Keratinocyte (primary cell): Measurements from ENCODE around the gene PTCH2. TPM values are rescaled to one million over a fixed set of nuclear protein-coding genes. Genes with fewer than 3 reads are reported as not detected.

ENCODE experiments used
- DNase-seq: peaks from one replicate; pipeline ENCODE4 v3.0.0-alpha.2; 2011; ENCODE audit warnings: low read depth, missing footprints, low spot score
- FAIRE-seq: peaks from 2 replicates; lab custom pipeline; 2011; peaks lifted over from hg19 to GRCh38; lab: Jason Lieb, UNC
- H2AFZ ChIP-seq: 2 replicates; pipeline ENCODE4 v1.6.0; 2012; ENCODE audit warnings: low read length, control low read depth, inconsistent platforms; ENCODE audit not compliant: control insufficient read depth
- H3K27ac ChIP-seq: 2 replicates; pipeline ENCODE4 v1.5.1; 2011; ENCODE audit warnings: low read length; ENCODE audit not compliant: control insufficient read depth, insufficient read depth
- H3K27me3 ChIP-seq: 3 replicates; pipeline ENCODE4 v1.6.0; 2011; ENCODE audit warnings: low read length; ENCODE audit not compliant: control insufficient read depth, insufficient read depth; ENCODE audit errors: extremely low read depth
- H3K36me3 ChIP-seq, 2 experiments: 2 replicates in 1 of 2; 3 replicates in 1 of 2; pipeline ENCODE4 v1.5.1; 2011; ENCODE audit warnings: low read length in 2 of 2, mild to moderate bottlenecking in 1 of 2; ENCODE audit not compliant: control insufficient read depth in 2 of 2, insufficient read depth in 2 of 2; ENCODE audit errors: extremely low read depth in 1 of 2
- H3K4me1 ChIP-seq: 3 replicates; pipeline ENCODE4 v1.5.1; 2011; ENCODE audit warnings: low read length; ENCODE audit not compliant: control insufficient read depth, insufficient read depth; ENCODE audit errors: extremely low read depth
- H3K4me2 ChIP-seq: 3 replicates; pipeline ENCODE4 v1.6.0; 2011; ENCODE audit warnings: low read depth, low read length; ENCODE audit not compliant: control insufficient read depth, insufficient read depth; ENCODE audit errors: extremely low read depth
- H3K4me3 ChIP-seq, 3 experiments: fragments of 200-600 bp in 1 of 3; sonication (generic) in 1 of 3; 2 replicates in 2 of 3; 3 replicates in 1 of 3; pipeline ENCODE4 v1.5.1; 2011 to 2016; ENCODE audit warnings: low read length in 3 of 3, mild to moderate bottlenecking in 3 of 3, control low read depth in 2 of 3, inconsistent platforms in 1 of 3, low read depth in 1 of 3, mixed read lengths in 1 of 3, mixed run types in 1 of 3, moderate library complexity in 1 of 3; ENCODE audit not compliant: control insufficient read depth in 2 of 3, insufficient read depth in 2 of 3; ENCODE audit errors: extremely low read depth in 1 of 3
- H3K79me2 ChIP-seq: 2 replicates; pipeline ENCODE4 v1.6.0; 2012; ENCODE audit warnings: low read length; ENCODE audit not compliant: control insufficient read depth, insufficient read depth
- H3K9ac ChIP-seq: 3 replicates; pipeline ENCODE4 v1.6.0; 2011; ENCODE audit warnings: low read length; ENCODE audit not compliant: control insufficient read depth, insufficient read depth; ENCODE audit errors: extremely low read depth
- H3K9me1 ChIP-seq: 3 replicates; pipeline ENCODE4 v1.6.0; 2011; ENCODE audit warnings: low read length; ENCODE audit not compliant: control insufficient read depth, insufficient read depth; ENCODE audit errors: extremely low read depth
- H3K9me3 ChIP-seq: 2 replicates; pipeline ENCODE4 v1.5.1; 2012; ENCODE audit warnings: low read depth, low read length; ENCODE audit not compliant: control insufficient read depth
- H4K20me1 ChIP-seq: 3 replicates; pipeline ENCODE4 v1.6.0; 2011; ENCODE audit warnings: low read length; ENCODE audit not compliant: control insufficient read depth, insufficient read depth; ENCODE audit errors: extremely low read depth
- CTCF ChIP-seq, 3 experiments: IDR thresholded peaks in 1 of 3; conservative IDR thresholded peaks in 1 of 3; optimal IDR thresholded peaks in 1 of 3; 2 replicates in 2 of 3; 3 replicates in 1 of 3; pipeline versions ENCODE3 to v1.5.1; 2011; ENCODE audit warnings: low read length in 3 of 3, mild to moderate bottlenecking in 3 of 3, moderate library complexity in 2 of 3, control low read depth in 1 of 3, inconsistent platforms in 1 of 3; ENCODE audit not compliant: insufficient read depth in 2 of 3; ENCODE audit errors: extremely low read depth in 1 of 3
- EZH2 ChIP-seq: IDR thresholded peaks from one replicate; pipeline ENCODE4 v1.6.1; 2012; ENCODE audit warnings: inconsistent platforms, mild to moderate bottlenecking, low read length, moderate library complexity
- dilution Hi-C: fragments of 300-500 bp; cut with MboI; formaldehyde crosslinking; loops from one replicate; pipeline ENCODE4 v1.7.0; 2020; ENCODE audit warnings: low sequenced_read_pairs; ENCODE audit not compliant: extremely low pct_ligation_motif_present
- polyA plus RNA-seq, 5 experiments: library from polyadenylated mRNA; depleted of rRNA in 3 of 5; stranded (reverse) in 3 of 5; stranded (forward) in 1 of 5; unstranded in 1 of 5; fragments of >200 nt; gene quantifications; 1 replicate in 1 of 5; 2 replicates in 3 of 5; 3 replicates in 1 of 5; pipeline versions ENCODE4 v1.2.1 to v1.2.3, GENCODE V29; 2011 to 2012; ENCODE audit warnings: missing spikeins in 2 of 5, low read depth in 1 of 5, low replicate concordance in 1 of 5

PTCH2 gene
- polyA plus RNA-seq, 1 donor (not counting 4 experiments of a cell fraction or from before 2014, with no cell fraction given): 0.01 TPM

- Histone ChIP-seq H3K9ac (no peak overlapping the region), H2AFZ (no peak overlapping the region), H3K9me3 (no peaks in the 10 kb centered on the region), H3K4me2 (no peak overlapping the region), H3K36me3 (peaks cover 3 to 12% of the 10 kb centered on the region in 2 experiments), H3K79me2 (no peaks in the 10 kb centered on the region), H3K27me3 (no peaks in the 10 kb centered on the region), H3K27ac (no peak overlapping the region), H3K4me1 (peaks cover 17% of the 10 kb centered on the region), H4K20me1 (no peaks in the 10 kb centered on the region), H3K9me1 (peaks cover 2% of the 10 kb centered on the region), H3K4me3 (no peak overlapping the region)
- DNase-seq (no peak), FAIRE-seq (no peak)
- TF ChIP-seq EZH2: no peak
- peak in 1 of 3 experiments; percentile 0 for TF ChIP-seq CTCF (optimal IDR thresholded peaks at IDR 0.05 in 1 of 3, IDR thresholded peaks at IDR 0.05 in 1 of 3, conservative IDR thresholded peaks at IDR 0.05 in 1 of 3; ENCODE audit: extremely low read depth in 1 of 3, insufficient read depth in 2 of 3, low read length in 3 of 3)
- dilution Hi-C loops: no loop called here
These were observed 58.0 kb downstream of the PTCH2 start for GRCh38 chr1:44785029-44785380.

- Histone ChIP-seq H4K20me1 (no peaks in the 10 kb centered on the region), H3K4me1 (peaks cover 13% of the 10 kb centered on the region), H3K27ac (no peak overlapping the region), H3K9me3 (no peaks in the 10 kb centered on the region), H3K9ac (peak overlapping the region; percentile 3), H3K27me3 (no peaks in the 10 kb centered on the region), H3K9me1 (peaks cover 2% of the 10 kb centered on the region), H3K4me2 (peak overlapping the region; percentile 56), H3K79me2 (no peaks in the 10 kb centered on the region), H3K4me3 (peak overlapping the region in 1 of 3 experiments; percentile 34), H3K36me3 (peaks cover 5 to 12% of the 10 kb centered on the region in 2 experiments), H2AFZ (peak overlapping the region; percentile 29)
- DNase-seq: no peak
- TF ChIP-seq CTCF (optimal IDR thresholded peaks at IDR 0.05 in 1 of 3, IDR thresholded peaks at IDR 0.05 in 1 of 3, conservative IDR thresholded peaks at IDR 0.05 in 1 of 3; ENCODE audit: extremely low read depth in 1 of 3, insufficient read depth in 2 of 3, low read length in 3 of 3) (peak in 1 of 3 experiments; percentile 27), EZH2 (peak; percentile 37)
- no peak for FAIRE-seq
- dilution Hi-C loops: no loop called here
These were observed 58.7 kb downstream of the PTCH2 start for GRCh38 chr1:44784094-44785028.
